Gastroesophageal sphincter (tissue), 3 donors: ENCODE measurements around the gene ARMC9.

Source experiments
- EP300 ChIP-seq: sonication (generic); formaldehyde crosslinking; IDR thresholded peaks from one replicate; pipeline ENCODE4 v1.6.1; 2017; ENCODE audit warnings: antibody characterized with exemption, mild to moderate bottlenecking
- POLR2A ChIP-seq, 2 donors: fragments of 450-650 bp; IDR thresholded peaks; one replicate each; pipeline ENCODE4 v1.6.1; 2017; ENCODE audit warnings: antibody characterized with exemption in 2 of 2, mild to moderate bottlenecking in 2 of 2, moderate library complexity in 1 of 2
- POLR2AphosphoS5 ChIP-seq: sonication (generic); formaldehyde crosslinking; IDR thresholded peaks from one replicate; pipeline ENCODE4 v1.6.1; 2017; ENCODE audit warnings: antibody characterized with exemption
- TF ChIP-seq, protein P1 (sequence below), 4 experiments: fragments of 200-600 bp in 2 of 4; fragments of 450-650 bp in 2 of 4; sonication (generic) in 1 of 4; IDR thresholded peaks; one replicate each; pipeline ENCODE4 v1.5.1; 2017 to 2019; ENCODE audit warnings: antibody characterized with exemption in 4 of 4, mild to moderate bottlenecking in 2 of 4, moderate library complexity in 2 of 4

- TF ChIP-seq POLR2A (IDR thresholded peaks at IDR 0.05) (no peak), EP300 (no peak), POLR2AphosphoS5 (no peak)
- TF ChIP-seq, protein P1, sequence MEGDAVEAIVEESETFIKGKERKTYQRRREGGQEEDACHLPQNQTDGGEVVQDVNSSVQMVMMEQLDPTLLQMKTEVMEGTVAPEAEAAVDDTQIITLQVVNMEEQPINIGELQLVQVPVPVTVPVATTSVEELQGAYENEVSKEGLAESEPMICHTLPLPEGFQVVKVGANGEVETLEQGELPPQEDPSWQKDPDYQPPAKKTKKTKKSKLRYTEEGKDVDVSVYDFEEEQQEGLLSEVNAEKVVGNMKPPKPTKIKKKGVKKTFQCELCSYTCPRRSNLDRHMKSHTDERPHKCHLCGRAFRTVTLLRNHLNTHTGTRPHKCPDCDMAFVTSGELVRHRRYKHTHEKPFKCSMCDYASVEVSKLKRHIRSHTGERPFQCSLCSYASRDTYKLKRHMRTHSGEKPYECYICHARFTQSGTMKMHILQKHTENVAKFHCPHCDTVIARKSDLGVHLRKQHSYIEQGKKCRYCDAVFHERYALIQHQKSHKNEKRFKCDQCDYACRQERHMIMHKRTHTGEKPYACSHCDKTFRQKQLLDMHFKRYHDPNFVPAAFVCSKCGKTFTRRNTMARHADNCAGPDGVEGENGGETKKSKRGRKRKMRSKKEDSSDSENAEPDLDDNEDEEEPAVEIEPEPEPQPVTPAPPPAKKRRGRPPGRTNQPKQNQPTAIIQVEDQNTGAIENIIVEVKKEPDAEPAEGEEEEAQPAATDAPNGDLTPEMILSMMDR (IDR thresholded peaks at IDR 0.05): no peak
Observed at GRCh38 chr2:231418820-231419640, 220.6 kb downstream of the ARMC9 start.
